ENCODE results near the gene CAV2.

The CAV2 gene

DNA sequence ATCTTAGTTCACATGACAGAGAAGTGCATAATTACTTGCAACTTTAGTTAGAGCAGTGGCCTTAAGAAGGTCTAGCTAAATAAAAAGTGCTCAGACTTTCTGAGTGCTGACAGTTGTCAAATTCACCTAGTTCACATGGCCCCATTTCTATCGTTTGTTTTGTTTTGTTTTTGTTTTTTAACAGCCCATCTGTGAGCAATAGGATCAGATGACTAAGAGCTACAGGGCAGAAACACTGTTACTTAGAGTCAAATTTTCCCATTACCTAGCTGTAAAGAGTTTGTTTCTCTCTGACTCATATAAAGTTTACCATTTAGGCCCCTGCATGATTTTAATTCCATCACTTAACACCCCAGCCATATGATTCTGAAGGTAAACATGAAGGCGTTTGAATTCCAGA lies 44.1 kb downstream of the CAV2 start:
- Histone ChIP-seq H3K9me3 (ENCODE audit: control insufficient read depth in 2 of 2, low read length in 2 of 2) (no peaks in the 10 kb centered on the region), H3K27ac (ENCODE audit: low read depth in 2 of 2, low read length in 2 of 2) (no peak overlapping the region), H3K9ac (ENCODE audit: low read depth in 1 of 2, low read length in 2 of 2) (no peak overlapping the region), H3K4me1 (ENCODE audit: control insufficient read depth in 2 of 2, insufficient read depth in 2 of 2, low read length in 2 of 2) (no peaks in the 10 kb centered on the region), H3K27me3 (ENCODE audit: control insufficient read depth in 2 of 2, insufficient read depth in 2 of 2, low read length in 2 of 2) (no peaks in the 10 kb centered on the region), H3K4me3 (ENCODE audit: low read length in 2 of 2) (no peak overlapping the region), H3K36me3 (ENCODE audit: control insufficient read depth in 2 of 2, insufficient read depth in 2 of 2, low read length in 2 of 2) (no peaks in the 10 kb centered on the region)

- H3K4me1 ChIP-seq (ENCODE audit: control insufficient read depth in 2 of 2, insufficient read depth in 2 of 2, low read length in 2 of 2), result no peaks in the 10 kb centered on the region
- H3K27me3 ChIP-seq (ENCODE audit: control insufficient read depth in 2 of 2, insufficient read depth in 2 of 2, low read length in 2 of 2), result no peaks in the 10 kb centered on the region
- no peaks in the 10 kb centered on the region for H3K36me3 ChIP-seq (ENCODE audit: control insufficient read depth in 2 of 2, insufficient read depth in 2 of 2, low read length in 2 of 2)
- no peak overlapping the region for H3K4me3 ChIP-seq (ENCODE audit: low read length in 2 of 2)
- no peaks in the 10 kb centered on the region for H3K9me3 ChIP-seq (ENCODE audit: control insufficient read depth in 2 of 2, low read length in 2 of 2)
- no peak overlapping the region for H3K9ac ChIP-seq (ENCODE audit: low read depth in 1 of 2, low read length in 2 of 2)
- H3K27ac ChIP-seq (ENCODE audit: low read depth in 2 of 2, low read length in 2 of 2), result no peak overlapping the region
These were observed 44.9 kb downstream of the CAV2 start for GRCh38 chr7:116544487-116544886.

DNA sequence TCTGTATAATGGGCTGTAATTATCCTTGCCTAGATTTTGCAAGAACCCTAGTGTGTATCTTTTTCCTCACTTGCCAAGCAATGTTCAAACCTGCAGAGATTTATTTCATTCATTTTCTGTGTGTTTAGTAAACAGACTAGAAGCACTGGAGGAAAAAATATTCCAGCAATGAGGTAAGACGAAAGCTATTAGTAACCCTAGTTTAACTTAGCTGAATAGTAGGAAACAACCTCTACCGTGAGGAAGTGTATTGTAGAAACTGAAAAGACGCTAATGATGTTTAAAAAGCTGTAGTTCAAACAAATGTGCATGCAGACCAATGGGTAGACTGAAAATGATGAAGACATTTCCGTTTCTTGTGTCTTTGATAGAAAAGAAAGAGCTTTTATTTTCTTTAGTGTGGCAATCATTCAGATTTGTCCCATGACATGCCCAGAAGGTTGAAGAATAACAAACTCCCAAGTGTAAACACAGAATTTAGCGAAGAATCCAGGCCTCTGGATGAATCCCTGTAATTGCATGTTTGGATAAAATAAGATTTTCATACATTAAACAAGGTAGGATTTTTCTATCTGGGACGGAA lies 46.0 kb downstream of the CAV2 start:
- Histone ChIP-seq H3K36me3 (ENCODE audit: control insufficient read depth in 2 of 2, insufficient read depth in 2 of 2, low read length in 2 of 2) (no peaks in the 10 kb centered on the region), H3K4me1 (ENCODE audit: control insufficient read depth in 2 of 2, insufficient read depth in 2 of 2, low read length in 2 of 2) (no peaks in the 10 kb centered on the region), H3K9ac (ENCODE audit: low read depth in 1 of 2, low read length in 2 of 2) (no peak overlapping the region), H3K9me3 (ENCODE audit: control insufficient read depth in 2 of 2, low read length in 2 of 2) (no peaks in the 10 kb centered on the region), H3K27ac (ENCODE audit: low read depth in 2 of 2, low read length in 2 of 2) (peak overlapping the region; percentile 4 to 52), H3K27me3 (ENCODE audit: control insufficient read depth in 2 of 2, insufficient read depth in 2 of 2, low read length in 2 of 2) (no peaks in the 10 kb centered on the region), H3K4me3 (ENCODE audit: low read length in 2 of 2) (no peak overlapping the region)

DNA sequence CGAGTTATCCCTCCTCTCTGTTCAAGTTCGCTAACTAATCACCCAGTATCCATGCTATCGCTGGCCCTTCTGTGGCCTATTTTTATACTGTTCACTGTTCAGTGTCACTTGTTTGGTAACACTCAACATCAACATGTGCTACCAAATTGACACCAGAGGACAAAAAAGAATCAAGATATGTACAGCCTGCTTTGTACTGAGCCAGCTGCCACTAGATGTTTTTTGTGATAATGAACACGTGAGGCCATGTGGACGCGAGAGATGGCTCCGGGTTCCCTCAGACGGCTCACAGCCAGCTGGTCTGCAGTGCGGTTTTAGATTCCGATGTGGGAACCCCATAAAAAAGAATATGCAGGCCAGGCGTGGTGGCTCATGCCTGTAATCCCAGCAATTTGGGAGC lies 46.5 kb downstream of the CAV2 start:
- Histone ChIP-seq H3K9ac (ENCODE audit: low read depth in 1 of 2, low read length in 2 of 2) (no peak overlapping the region), H3K4me1 (ENCODE audit: control insufficient read depth in 2 of 2, insufficient read depth in 2 of 2, low read length in 2 of 2) (no peaks in the 10 kb centered on the region), H3K27ac (ENCODE audit: low read depth in 2 of 2, low read length in 2 of 2) (peak overlapping the region; percentile 4 to 52), H3K27me3 (ENCODE audit: control insufficient read depth in 2 of 2, insufficient read depth in 2 of 2, low read length in 2 of 2) (no peaks in the 10 kb centered on the region), H3K9me3 (ENCODE audit: control insufficient read depth in 2 of 2, low read length in 2 of 2) (no peaks in the 10 kb centered on the region), H3K4me3 (ENCODE audit: low read length in 2 of 2) (no peak overlapping the region), H3K36me3 (ENCODE audit: control insufficient read depth in 2 of 2, insufficient read depth in 2 of 2, low read length in 2 of 2) (no peaks in the 10 kb centered on the region)

DNA sequence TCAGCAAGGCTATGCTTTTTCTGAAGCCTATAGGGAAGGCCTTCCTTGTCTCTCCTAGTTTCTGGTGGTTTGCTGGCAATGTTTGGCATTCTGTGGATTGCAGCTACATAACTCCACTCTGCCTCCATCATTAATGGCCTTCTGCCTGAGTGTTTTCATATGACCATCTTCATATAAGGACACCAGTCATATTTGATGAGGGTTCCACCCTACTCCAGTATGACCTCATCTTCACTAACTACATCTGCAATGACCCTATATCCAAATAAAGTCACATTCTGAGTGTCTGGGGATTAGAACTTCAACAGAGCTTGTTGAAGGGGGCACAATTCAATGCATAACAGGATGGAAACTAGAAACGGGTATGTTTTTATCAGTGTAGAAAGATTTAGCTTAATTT lies 47.4 kb downstream of the CAV2 start:
- H3K4me1 ChIP-seq (ENCODE audit: control insufficient read depth in 2 of 2, insufficient read depth in 2 of 2, low read length in 2 of 2), result no peaks in the 10 kb centered on the region
- H3K9me3 ChIP-seq (ENCODE audit: control insufficient read depth in 2 of 2, low read length in 2 of 2), result no peaks in the 10 kb centered on the region
- H3K9ac ChIP-seq (ENCODE audit: low read depth in 1 of 2, low read length in 2 of 2), result no peak overlapping the region
- no peak overlapping the region for H3K4me3 ChIP-seq (ENCODE audit: low read length in 2 of 2)
- no peak overlapping the region for H3K27ac ChIP-seq (ENCODE audit: low read depth in 2 of 2, low read length in 2 of 2)
- H3K36me3 ChIP-seq (ENCODE audit: control insufficient read depth in 2 of 2, insufficient read depth in 2 of 2, low read length in 2 of 2), result no peaks in the 10 kb centered on the region
- no peaks in the 10 kb centered on the region for H3K27me3 ChIP-seq (ENCODE audit: control insufficient read depth in 2 of 2, insufficient read depth in 2 of 2, low read length in 2 of 2)

GRCh38 chr7:116547347-116547746 lies 47.8 kb downstream of the CAV2 start:
- Histone ChIP-seq H3K4me1 (ENCODE audit: control insufficient read depth in 2 of 2, insufficient read depth in 2 of 2, low read length in 2 of 2) (no peaks in the 10 kb centered on the region), H3K36me3 (ENCODE audit: control insufficient read depth in 2 of 2, insufficient read depth in 2 of 2, low read length in 2 of 2) (no peaks in the 10 kb centered on the region), H3K27me3 (ENCODE audit: control insufficient read depth in 2 of 2, insufficient read depth in 2 of 2, low read length in 2 of 2) (no peaks in the 10 kb centered on the region), H3K4me3 (ENCODE audit: low read length in 2 of 2) (no peak overlapping the region), H3K9me3 (ENCODE audit: control insufficient read depth in 2 of 2, low read length in 2 of 2) (no peaks in the 10 kb centered on the region), H3K9ac (ENCODE audit: low read depth in 1 of 2, low read length in 2 of 2) (no peak overlapping the region), H3K27ac (ENCODE audit: low read depth in 2 of 2, low read length in 2 of 2) (no peak overlapping the region)

GRCh38 chr7:116548506-116548905 lies 49.0 kb downstream of the CAV2 start:
- Histone ChIP-seq H3K27me3 (ENCODE audit: control insufficient read depth in 2 of 2, insufficient read depth in 2 of 2, low read length in 2 of 2) (no peaks in the 10 kb centered on the region), H3K4me1 (ENCODE audit: control insufficient read depth in 2 of 2, insufficient read depth in 2 of 2, low read length in 2 of 2) (no peaks in the 10 kb centered on the region), H3K9ac (ENCODE audit: low read depth in 1 of 2, low read length in 2 of 2) (no peak overlapping the region), H3K27ac (ENCODE audit: low read depth in 2 of 2, low read length in 2 of 2) (no peak overlapping the region), H3K9me3 (ENCODE audit: control insufficient read depth in 2 of 2, low read length in 2 of 2) (no peaks in the 10 kb centered on the region), H3K4me3 (ENCODE audit: low read length in 2 of 2) (no peak overlapping the region), H3K36me3 (ENCODE audit: control insufficient read depth in 2 of 2, insufficient read depth in 2 of 2, low read length in 2 of 2) (no peaks in the 10 kb centered on the region)

GRCh38 chr7:116549370-116549769 lies 49.8 kb downstream of the CAV2 start:
- no peaks in the 10 kb centered on the region for H3K4me1 ChIP-seq (ENCODE audit: control insufficient read depth in 2 of 2, insufficient read depth in 2 of 2, low read length in 2 of 2)
- H3K9ac ChIP-seq (ENCODE audit: low read depth in 1 of 2, low read length in 2 of 2), result no peak overlapping the region
- no peak overlapping the region for H3K27ac ChIP-seq (ENCODE audit: low read depth in 2 of 2, low read length in 2 of 2)
- no peaks in the 10 kb centered on the region for H3K9me3 ChIP-seq (ENCODE audit: control insufficient read depth in 2 of 2, low read length in 2 of 2)
- no peaks in the 10 kb centered on the region for H3K27me3 ChIP-seq (ENCODE audit: control insufficient read depth in 2 of 2, insufficient read depth in 2 of 2, low read length in 2 of 2)
- H3K4me3 ChIP-seq (ENCODE audit: low read length in 2 of 2), result no peak overlapping the region
- H3K36me3 ChIP-seq (ENCODE audit: control insufficient read depth in 2 of 2, insufficient read depth in 2 of 2, low read length in 2 of 2), result no peaks in the 10 kb centered on the region

DNA sequence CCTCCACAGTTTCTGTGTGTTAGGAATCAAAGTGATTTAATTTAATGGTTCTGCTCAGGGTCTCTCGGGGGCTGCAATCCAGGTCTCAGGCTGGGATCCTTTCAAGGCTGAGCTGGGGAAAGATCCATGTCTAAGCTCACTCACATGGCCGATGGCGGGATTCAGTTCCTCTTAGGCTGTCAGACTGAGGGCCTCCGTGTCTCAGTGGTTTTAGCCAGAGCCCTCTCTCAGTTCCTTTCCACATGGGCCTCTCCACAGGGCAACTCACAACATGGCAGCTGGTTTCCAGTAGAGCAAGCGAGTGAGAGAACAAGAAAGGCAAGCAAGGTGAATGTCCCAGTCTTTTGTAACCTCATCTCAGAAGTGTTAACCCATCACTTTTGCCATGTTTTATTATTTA lies 52.2 kb downstream of the CAV2 start:
- H3K9ac ChIP-seq (ENCODE audit: low read depth in 1 of 2, low read length in 2 of 2), result no peak overlapping the region
- no peaks in the 10 kb centered on the region for H3K27me3 ChIP-seq (ENCODE audit: control insufficient read depth in 2 of 2, insufficient read depth in 2 of 2, low read length in 2 of 2)
- H3K4me1 ChIP-seq (ENCODE audit: control insufficient read depth in 2 of 2, insufficient read depth in 2 of 2, low read length in 2 of 2), result no peaks in the 10 kb centered on the region
- H3K36me3 ChIP-seq (ENCODE audit: control insufficient read depth in 2 of 2, insufficient read depth in 2 of 2, low read length in 2 of 2), result no peaks in the 10 kb centered on the region
- no peaks in the 10 kb centered on the region for H3K9me3 ChIP-seq (ENCODE audit: control insufficient read depth in 2 of 2, low read length in 2 of 2)
- H3K27ac ChIP-seq (ENCODE audit: low read depth in 2 of 2, low read length in 2 of 2), result no peak overlapping the region
- no peak overlapping the region for H3K4me3 ChIP-seq (ENCODE audit: low read length in 2 of 2)

DNA sequence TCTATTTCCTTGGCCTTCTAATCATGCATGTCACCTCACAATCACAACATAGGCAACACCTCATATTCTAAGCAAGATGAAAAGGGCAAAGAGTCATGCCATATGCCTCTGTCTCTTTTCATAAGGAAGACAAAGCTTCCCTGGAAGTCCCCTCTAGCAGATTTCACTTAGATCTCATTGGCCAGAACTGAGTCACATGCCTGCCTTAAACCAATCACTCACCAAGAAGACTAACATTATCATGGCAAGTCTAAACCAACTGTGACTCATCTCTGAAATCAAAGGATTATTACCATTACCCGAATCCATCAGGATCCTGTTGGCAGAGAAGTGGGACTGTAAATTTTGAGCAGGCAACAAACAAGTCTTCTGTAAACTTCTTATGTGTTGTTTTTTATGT lies 53.1 kb downstream of the CAV2 start:
- no peaks in the 10 kb centered on the region for H3K4me1 ChIP-seq (ENCODE audit: control insufficient read depth in 2 of 2, insufficient read depth in 2 of 2, low read length in 2 of 2)
- H3K36me3 ChIP-seq (ENCODE audit: control insufficient read depth in 2 of 2, insufficient read depth in 2 of 2, low read length in 2 of 2), result no peaks in the 10 kb centered on the region
- no peak overlapping the region for H3K9ac ChIP-seq (ENCODE audit: low read depth in 1 of 2, low read length in 2 of 2)
- no peaks in the 10 kb centered on the region for H3K9me3 ChIP-seq (ENCODE audit: control insufficient read depth in 2 of 2, low read length in 2 of 2)
- H3K27me3 ChIP-seq (ENCODE audit: control insufficient read depth in 2 of 2, insufficient read depth in 2 of 2, low read length in 2 of 2), result no peaks in the 10 kb centered on the region
- H3K27ac ChIP-seq (ENCODE audit: low read depth in 2 of 2, low read length in 2 of 2), result no peak overlapping the region
- H3K4me3 ChIP-seq (ENCODE audit: low read length in 2 of 2), result no peak overlapping the region
